Neural progenitor cell (in vitro differentiated cells): ENCODE data around the gene CHCHD6. TPM values are rescaled to one million over a fixed set of nuclear protein-coding genes. Genes with fewer than 3 reads are reported as not detected.

ENCODE experiments used
- DNase-seq: peaks from one replicate; pipeline ENCODE4 v3.0.0-alpha.2; 2016; ENCODE audit warnings: low spot score
- H2AFZ ChIP-seq: fragments of 200-600 bp; sonication (generic); replicated peaks from 2 replicates; pipeline ENCODE4 v1.6.1; 2016; ENCODE audit warnings: antibody characterized with exemption
- H3F3A ChIP-seq: fragments of 200-600 bp; sonication (generic); 2 replicates; pipeline ENCODE4 v1.6.1; 2016; ENCODE audit warnings: antibody characterized with exemption, low read depth
- H3K27ac ChIP-seq: fragments of 200-600 bp; sonication (generic); 2 replicates; pipeline ENCODE4 v1.5.1; 2016; ENCODE audit warnings: mild to moderate bottlenecking
- H3K27me3 ChIP-seq: fragments of 200-600 bp; sonication (generic); 2 replicates; pipeline ENCODE4 v1.6.1; 2016; ENCODE audit warnings: mild to moderate bottlenecking, moderate library complexity
- H3K36me3 ChIP-seq: fragments of 200-600 bp; sonication (generic); 2 replicates; pipeline ENCODE4 v1.5.1; 2016
- H3K4me1 ChIP-seq: fragments of 200-600 bp; sonication (generic); 2 replicates; pipeline ENCODE4 v1.6.1; 2016; ENCODE audit warnings: mixed run types
- H3K4me2 ChIP-seq: fragments of 200-600 bp; sonication (generic); 2 replicates; pipeline ENCODE4 v1.6.1; 2016
- H3K4me3 ChIP-seq: fragments of 200-600 bp; sonication (generic); 2 replicates; pipeline ENCODE4 v1.5.1; 2016
- H3K79me2 ChIP-seq: fragments of 200-600 bp; sonication (generic); 2 replicates; pipeline ENCODE4 v1.6.1; 2016; ENCODE audit warnings: low read depth
- H3K9ac ChIP-seq: fragments of 200-600 bp; sonication (generic); 2 replicates; pipeline ENCODE4 v1.6.1; 2016
- H3K9me3 ChIP-seq: fragments of 200-600 bp; sonication (generic); 2 replicates; pipeline ENCODE4 v1.5.1; 2016; ENCODE audit warnings: low read depth
- H4K20me1 ChIP-seq: fragments of 200-600 bp; sonication (generic); 2 replicates; pipeline ENCODE4 v1.6.1; 2016; ENCODE audit warnings: low read depth
- H3K27ac Mint-ChIP-seq: 3 replicates; pipeline ENCODE4 v1.8.0; 2021; ENCODE audit warnings: mixed read lengths
- H3K27me3 Mint-ChIP-seq: 2 replicates; pipeline ENCODE4 v1.8.0; 2022; ENCODE audit warnings: low read depth, mild to moderate bottlenecking, inconsistent platforms, moderate library complexity, mixed read lengths; ENCODE audit not compliant: insufficient read depth
- H3K36me3 Mint-ChIP-seq: 3 replicates; pipeline ENCODE4 v1.8.0; 2021; ENCODE audit warnings: mixed read lengths
- H3K4me1 Mint-ChIP-seq: 3 replicates; pipeline ENCODE4 v1.8.0; 2021; ENCODE audit warnings: mixed read lengths
- H3K4me3 Mint-ChIP-seq: 3 replicates; pipeline ENCODE4 v1.8.0; 2021; ENCODE audit warnings: mild to moderate bottlenecking, moderate library complexity, mixed read lengths
- H3K9me3 Mint-ChIP-seq: 3 replicates; pipeline ENCODE4 v1.8.0; 2020; ENCODE audit warnings: mixed read lengths
- CTCF ChIP-seq: fragments of 200-600 bp; sonication (generic); IDR thresholded peaks from 2 replicates; pipeline ENCODE4 v1.5.1; 2017; ENCODE audit warnings: antibody characterized with exemption, mild to moderate bottlenecking
- EZH2 ChIP-seq: fragments of 200-600 bp; sonication (generic); IDR thresholded peaks from 2 replicates; pipeline ENCODE4 v1.6.1; 2017; ENCODE audit warnings: antibody characterized with exemption, mild to moderate bottlenecking, moderate library complexity
- EZH2phosphoT487 ChIP-seq: fragments of 200-600 bp; sonication (generic); IDR thresholded peaks from 2 replicates; pipeline ENCODE4 v1.6.1; 2017; ENCODE audit warnings: antibody characterized with exemption
- total RNA-seq: library from RNA; depleted of rRNA; stranded (reverse); fragments of >200 nt; gene quantifications from 2 replicates; pipeline ENCODE4 v1.2.3, GENCODE V29; 2015; ENCODE audit warnings: low replicate concordance

Gene CHCHD6
- total RNA-seq, 1 donor from 2014 or later, result 35.7 TPM

- no peak overlapping the region for H2AFZ ChIP-seq
These were observed 31.3 kb upstream of the CHCHD6 start for GRCh38 chr3:126672741-126673140.

GRCh38 chr3:126676919-126677705, 26.9 kb upstream of the CHCHD6 start:
- H3K27ac Mint-ChIP-seq, result no peak overlapping the region
- no peak overlapping the region for H3K27ac ChIP-seq
- no peaks in the 10 kb centered on the region for H3F3A ChIP-seq
- TF ChIP-seq EZH2phosphoT487, result no peak
- TF ChIP-seq CTCF, result no peak
- no peak for TF ChIP-seq EZH2
- peaks cover 16% of the 10 kb centered on the region for H3K4me1 ChIP-seq
- peaks cover 7% of the 10 kb centered on the region for H3K9me3 ChIP-seq
- no peaks in the 10 kb centered on the region for H3K79me2 ChIP-seq
- no peaks in the 10 kb centered on the region for H4K20me1 ChIP-seq
- peaks cover 25% of the 10 kb centered on the region for H3K4me1 Mint-ChIP-seq
- no peaks in the 10 kb centered on the region for H3K36me3 Mint-ChIP-seq
- H3K27me3 Mint-ChIP-seq, result peaks cover 14% of the 10 kb centered on the region
- no peaks in the 10 kb centered on the region for H3K36me3 ChIP-seq
- H3K4me2 ChIP-seq, result no peak overlapping the region
- H3K27me3 ChIP-seq, result peaks cover 52% of the 10 kb centered on the region
- H3K4me3 Mint-ChIP-seq, result no peak overlapping the region
- H3K9me3 Mint-ChIP-seq, result peaks cover 7% of the 10 kb centered on the region
- H2AFZ ChIP-seq, result no peak overlapping the region
- H3K4me3 ChIP-seq, result no peak overlapping the region
- DNase-seq, result no peak
- no peak overlapping the region for H3K9ac ChIP-seq

More at GRCh38 chr3:126672741-126673140, 31.3 kb upstream of the CHCHD6 start:
- Histone ChIP-seq H3K27me3 (peaks cover 22% of the 10 kb centered on the region), H3K4me1 (no peaks in the 10 kb centered on the region), H3K36me3 (no peaks in the 10 kb centered on the region), H3K9ac (no peak overlapping the region), H3K4me3 (no peak overlapping the region), H3K79me2 (no peaks in the 10 kb centered on the region), H3K4me2 (no peak overlapping the region), H4K20me1 (no peaks in the 10 kb centered on the region), H3K27ac (no peak overlapping the region), H3K9me3 (peaks cover 7% of the 10 kb centered on the region), H3F3A (no peaks in the 10 kb centered on the region)
- no peaks in the 10 kb centered on the region for H3K4me1 Mint-ChIP-seq
- no peak for TF ChIP-seq EZH2phosphoT487
- no peak for TF ChIP-seq CTCF
- TF ChIP-seq EZH2, result no peak
- H3K36me3 Mint-ChIP-seq, result no peaks in the 10 kb centered on the region
- H3K9me3 Mint-ChIP-seq, result peaks cover 7% of the 10 kb centered on the region
- no peak overlapping the region for H3K4me3 Mint-ChIP-seq
- H3K27me3 Mint-ChIP-seq, result peaks cover 2% of the 10 kb centered on the region
- no peak overlapping the region for H3K27ac Mint-ChIP-seq
- no peak for DNase-seq

- H3F3A ChIP-seq, result no peaks in the 10 kb centered on the region
- DNase-seq, result no peak
- H4K20me1 ChIP-seq, result no peaks in the 10 kb centered on the region
- TF ChIP-seq EZH2phosphoT487 (no peak), CTCF (no peak), EZH2 (no peak)
- no peaks in the 10 kb centered on the region for H3K79me2 ChIP-seq
- no peak overlapping the region for H3K27ac Mint-ChIP-seq
- no peaks in the 10 kb centered on the region for H3K36me3 Mint-ChIP-seq
- H3K9me3 Mint-ChIP-seq, result peaks cover 7% of the 10 kb centered on the region
- H3K36me3 ChIP-seq, result no peaks in the 10 kb centered on the region
- H3K4me2 ChIP-seq, result no peak overlapping the region
- H3K9ac ChIP-seq, result no peak overlapping the region
- peaks cover 52% of the 10 kb centered on the region for H3K27me3 ChIP-seq
- no peak overlapping the region for H2AFZ ChIP-seq
- no peak overlapping the region for H3K4me3 ChIP-seq
- no peak overlapping the region for H3K27ac ChIP-seq
- peaks cover 16% of the 10 kb centered on the region for H3K27me3 Mint-ChIP-seq
- H3K4me1 Mint-ChIP-seq, result peaks cover 25% of the 10 kb centered on the region
- H3K9me3 ChIP-seq, result peaks cover 7% of the 10 kb centered on the region
- H3K4me1 ChIP-seq, result peaks cover 16% of the 10 kb centered on the region
- no peak overlapping the region for H3K4me3 Mint-ChIP-seq
These were observed 26.1 kb upstream of the CHCHD6 start for GRCh38 chr3:126677862-126678503.
